Astrocyte of the spinal cord (primary cell): Measurements from ENCODE around the gene CFHR5.

ENCODE experiments used
- DNase-seq: peaks from one replicate; pipeline ENCODE4 v3.0.0; 2011; ENCODE audit warnings: low read depth, low spot score
- H3K4me3 ChIP-seq: 2 replicates; pipeline ENCODE4 v1.5.1; 2011; ENCODE audit warnings: low read depth, mild to moderate bottlenecking, low read length, moderate library complexity
- in situ Hi-C: cut with HindIII; loops from 2 replicates; pipeline ENCODE4 v1.10.0; 2017; ENCODE audit warnings: low sequenced_read_pairs
- TF ChIP-seq, protein P1 (sequence below): IDR thresholded peaks from 2 replicates; pipeline ENCODE4 v1.5.1; 2012; ENCODE audit warnings: low read depth, mild to moderate bottlenecking, low read length, inconsistent platforms

The CFHR5 gene

DNA sequence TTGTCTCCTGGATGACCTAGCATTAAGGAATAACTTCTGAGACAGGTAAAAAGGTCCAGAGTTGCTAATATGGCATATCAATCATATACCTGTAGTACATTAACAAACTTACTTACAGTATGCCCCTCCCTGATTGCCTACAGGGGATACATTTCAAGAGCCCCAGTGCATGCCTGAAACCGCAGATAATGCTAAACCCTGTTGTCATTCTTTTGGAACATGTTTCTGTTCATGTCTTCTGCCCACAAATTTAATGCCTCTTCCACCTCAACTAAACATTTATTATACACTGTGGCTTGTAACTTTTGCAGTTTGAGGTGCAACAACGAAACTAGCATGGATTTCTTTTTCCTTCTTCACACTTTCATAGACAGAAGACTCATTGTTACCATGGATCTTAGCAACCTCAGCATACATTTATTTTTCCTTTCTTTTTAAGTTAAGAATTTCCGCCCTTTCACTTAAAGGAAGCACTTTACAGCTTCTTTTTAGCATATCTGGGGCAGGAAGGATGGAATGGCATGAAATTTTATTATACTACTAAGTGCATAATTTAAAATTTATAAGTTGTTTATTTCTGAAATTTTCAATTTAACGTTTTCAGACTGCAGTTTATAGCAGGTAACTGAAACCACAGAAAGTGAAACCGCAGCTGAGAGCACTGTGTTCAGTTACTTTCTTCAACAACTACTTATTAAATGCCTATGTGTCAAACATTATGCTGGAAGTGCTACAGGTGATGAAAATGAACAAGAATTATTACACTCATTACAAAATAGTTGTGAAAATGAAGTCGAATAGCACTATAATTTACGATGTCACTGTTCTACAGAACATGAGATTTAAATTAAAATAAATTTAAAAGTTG, 64.4 kb downstream of the CFHR5 start:
- DNase-seq: no peak
- in situ Hi-C loops: no loop called here
- TF ChIP-seq, protein P1, sequence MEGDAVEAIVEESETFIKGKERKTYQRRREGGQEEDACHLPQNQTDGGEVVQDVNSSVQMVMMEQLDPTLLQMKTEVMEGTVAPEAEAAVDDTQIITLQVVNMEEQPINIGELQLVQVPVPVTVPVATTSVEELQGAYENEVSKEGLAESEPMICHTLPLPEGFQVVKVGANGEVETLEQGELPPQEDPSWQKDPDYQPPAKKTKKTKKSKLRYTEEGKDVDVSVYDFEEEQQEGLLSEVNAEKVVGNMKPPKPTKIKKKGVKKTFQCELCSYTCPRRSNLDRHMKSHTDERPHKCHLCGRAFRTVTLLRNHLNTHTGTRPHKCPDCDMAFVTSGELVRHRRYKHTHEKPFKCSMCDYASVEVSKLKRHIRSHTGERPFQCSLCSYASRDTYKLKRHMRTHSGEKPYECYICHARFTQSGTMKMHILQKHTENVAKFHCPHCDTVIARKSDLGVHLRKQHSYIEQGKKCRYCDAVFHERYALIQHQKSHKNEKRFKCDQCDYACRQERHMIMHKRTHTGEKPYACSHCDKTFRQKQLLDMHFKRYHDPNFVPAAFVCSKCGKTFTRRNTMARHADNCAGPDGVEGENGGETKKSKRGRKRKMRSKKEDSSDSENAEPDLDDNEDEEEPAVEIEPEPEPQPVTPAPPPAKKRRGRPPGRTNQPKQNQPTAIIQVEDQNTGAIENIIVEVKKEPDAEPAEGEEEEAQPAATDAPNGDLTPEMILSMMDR: no peak
- H3K4me3 ChIP-seq: no peak overlapping the region

DNA sequence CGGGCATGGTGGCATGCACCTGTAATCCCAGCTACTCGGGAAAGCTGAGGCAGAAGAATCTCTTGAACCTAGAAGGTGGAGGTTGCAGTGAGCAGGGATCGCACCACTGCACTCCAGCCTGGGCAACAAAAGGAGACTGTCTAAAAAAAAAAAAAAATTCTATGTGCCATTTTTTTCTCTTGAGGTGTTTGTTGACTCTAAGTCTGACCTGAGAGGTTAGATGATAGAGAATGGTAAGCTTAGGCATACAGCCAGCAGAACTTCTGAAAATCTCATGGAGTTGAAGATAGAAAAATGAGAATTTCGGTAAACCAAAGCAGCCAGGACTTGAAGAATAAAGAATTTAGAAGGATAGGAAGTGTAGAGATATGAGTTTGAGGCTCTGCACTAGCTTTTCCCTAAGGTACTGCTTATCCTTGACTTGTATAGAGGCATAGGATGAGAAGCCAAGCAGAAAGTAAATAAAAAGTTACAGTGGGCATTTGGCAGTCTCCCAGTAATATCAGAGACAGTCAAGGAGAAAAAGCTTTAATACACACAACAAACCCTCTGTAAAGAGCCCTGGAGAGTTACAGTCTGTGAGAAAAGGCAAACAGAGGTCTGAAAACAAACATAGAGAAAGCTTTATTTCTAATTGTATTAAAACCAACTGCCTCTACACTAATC, 65.5 kb downstream of the CFHR5 start:
- H3K4me3 ChIP-seq: no peak overlapping the region
- no peak for DNase-seq
- in situ Hi-C loops: no loop called here
- TF ChIP-seq, protein P1: no peak

DNA sequence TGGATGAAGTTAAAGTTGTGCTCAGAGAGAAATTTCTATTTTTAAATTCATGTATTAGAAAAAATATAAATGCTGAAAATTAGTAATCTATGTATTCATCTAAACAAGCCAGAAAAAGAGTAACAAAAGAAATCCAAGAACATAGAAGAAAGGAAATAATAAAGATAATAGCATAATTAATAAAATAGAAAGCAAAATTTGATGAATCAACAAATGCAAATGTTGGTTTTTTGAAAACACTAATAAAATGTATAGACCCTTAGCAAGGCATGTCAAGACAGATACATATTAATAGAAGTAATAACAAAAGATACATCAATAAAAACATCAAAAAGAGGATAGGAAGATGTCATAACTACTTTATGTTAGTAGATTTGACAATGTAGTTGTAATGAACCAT, 71.7 kb downstream of the CFHR5 start:
- no peak overlapping the region for H3K4me3 ChIP-seq
- DNase-seq: no peak
- in situ Hi-C loops: no loop called here
- TF ChIP-seq, protein P1: no peak
